HG03064 (cell line): ENCODE measurements around the gene KCNH8.
"Not testable (repeated sequence)": the region's sequence is repeated elsewhere in the genome, so short reads cannot be mapped to it uniquely, and the experiment has no call there.

Experiments used
- ATAC-seq: cut with Tn5 transposase; IDR thresholded peaks from one replicate; pipeline ENCODE4 v1.9.1; 2021; ENCODE audit warnings: low read depth; ENCODE audit not compliant: unreplicated experiment

Gene KCNH8

GRCh38 chr3:19171794-19172193, 23.5 kb downstream of the KCNH8 start:
- ATAC-seq: no peak

- no peak for ATAC-seq
Observed at GRCh38 chr3:19173945-19174344, 25.6 kb downstream of the KCNH8 start.

- ATAC-seq: no peak
Observed at GRCh38 chr3:19183584-19183983, 35.3 kb downstream of the KCNH8 start.

GRCh38 chr3:19190126-19190525, 41.8 kb downstream of the KCNH8 start:
- ATAC-seq: no peak

- ATAC-seq: peak; percentile 64
Observed at GRCh38 chr3:19190602-19191001, 42.3 kb downstream of the KCNH8 start.

DNA sequence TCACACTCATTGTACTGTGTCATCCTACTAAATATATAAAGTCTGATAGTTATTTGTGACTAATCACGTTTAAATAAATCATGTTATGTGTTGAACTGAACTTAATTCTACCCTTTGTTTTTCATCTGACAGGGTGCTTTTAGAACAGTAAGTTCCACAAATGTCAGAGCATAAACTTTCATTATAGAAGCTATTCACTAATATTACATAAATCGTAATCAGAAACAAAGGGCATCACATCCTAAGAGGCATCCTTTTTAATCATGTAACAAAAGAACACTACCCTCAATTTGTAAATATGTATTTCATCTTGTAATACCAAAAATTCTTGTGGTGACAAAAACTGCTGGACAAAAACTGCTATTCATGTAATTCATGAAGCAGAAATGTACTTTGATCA, 50.8 kb downstream of the KCNH8 start:
- ATAC-seq: no peak

- ATAC-seq: no peak
Observed at GRCh38 chr3:19202303-19202702, 54.0 kb downstream of the KCNH8 start.

DNA sequence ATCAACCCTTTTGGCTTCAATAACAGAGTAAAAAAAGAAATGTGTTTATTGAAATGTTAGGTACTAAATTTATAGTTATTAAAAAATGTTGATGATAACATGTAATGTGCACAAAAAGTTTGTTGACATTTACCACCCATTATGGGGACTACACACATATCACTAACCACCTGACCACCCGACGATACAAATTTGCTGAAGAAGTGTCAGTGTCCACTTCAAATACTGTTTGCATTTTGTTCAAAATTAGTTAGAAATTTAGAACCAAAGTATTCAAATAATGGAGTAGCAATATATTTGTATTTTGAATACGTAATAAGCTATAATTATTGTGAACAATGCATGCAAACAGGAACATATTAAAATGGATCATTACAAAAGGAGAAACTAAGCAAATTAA, 54.4 kb downstream of the KCNH8 start:
- ATAC-seq: no peak

- no peak for ATAC-seq
Observed at GRCh38 chr3:19206540-19206939, 58.2 kb downstream of the KCNH8 start.

- ATAC-seq: no peak
Observed at GRCh38 chr3:19213603-19214220, 65.4 kb downstream of the KCNH8 start.

DNA sequence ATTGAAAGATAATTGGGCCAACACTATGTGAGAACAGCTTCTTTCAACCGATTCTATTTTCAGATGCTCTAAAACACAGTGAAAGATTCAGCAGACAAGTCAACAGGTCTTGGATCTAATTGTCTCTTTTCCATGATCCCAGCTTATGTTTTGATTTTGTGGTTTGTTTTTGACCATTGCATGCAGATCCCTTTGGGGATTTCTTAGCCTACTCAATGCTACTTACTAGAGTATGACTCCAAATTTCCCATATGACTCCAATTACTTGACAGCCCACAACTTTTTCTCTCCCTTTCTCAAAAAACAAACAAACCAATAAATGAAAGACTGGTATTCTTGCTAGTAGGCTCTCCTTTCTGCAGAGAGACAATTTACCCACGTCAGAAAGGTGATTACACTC, 67.1 kb downstream of the KCNH8 start:
- ATAC-seq: no peak

DNA sequence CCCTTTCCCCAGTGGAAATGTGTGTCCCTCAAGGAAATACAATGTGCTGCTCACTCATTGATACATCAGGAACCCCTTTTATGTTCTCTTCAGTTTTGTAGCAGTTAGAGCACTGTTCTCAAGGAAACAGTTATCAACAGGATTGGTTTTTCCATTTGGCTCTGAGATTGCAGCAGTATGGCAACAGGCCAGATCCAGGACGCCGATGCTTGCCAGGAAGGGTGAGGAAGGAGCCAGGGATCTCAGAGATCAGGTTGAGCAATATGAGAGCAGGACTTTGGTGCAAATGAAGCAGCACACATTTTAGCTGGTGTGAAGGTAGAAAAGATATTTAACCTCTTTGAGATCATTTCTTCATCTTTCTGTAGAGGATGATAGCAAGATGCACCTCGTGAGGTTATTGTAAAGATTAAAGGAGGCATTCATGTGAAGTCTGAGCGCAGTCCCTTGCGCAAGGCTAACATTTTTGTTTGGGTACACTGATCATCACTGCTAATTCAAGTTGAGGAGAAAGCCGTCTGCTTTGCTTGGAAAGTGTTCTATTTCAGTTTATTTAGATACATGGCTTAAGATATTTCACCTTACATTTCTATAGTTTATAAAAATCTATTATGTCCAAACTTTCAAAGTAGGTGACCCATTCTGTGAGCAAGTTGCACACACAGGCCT, 68.5 kb downstream of the KCNH8 start:
- ATAC-seq: no peak

- ATAC-seq: no peak
Observed at GRCh38 chr3:19220311-19220710, 72.0 kb downstream of the KCNH8 start.

- ATAC-seq: no peak
Observed at GRCh38 chr3:19221081-19221480, 72.8 kb downstream of the KCNH8 start.

DNA sequence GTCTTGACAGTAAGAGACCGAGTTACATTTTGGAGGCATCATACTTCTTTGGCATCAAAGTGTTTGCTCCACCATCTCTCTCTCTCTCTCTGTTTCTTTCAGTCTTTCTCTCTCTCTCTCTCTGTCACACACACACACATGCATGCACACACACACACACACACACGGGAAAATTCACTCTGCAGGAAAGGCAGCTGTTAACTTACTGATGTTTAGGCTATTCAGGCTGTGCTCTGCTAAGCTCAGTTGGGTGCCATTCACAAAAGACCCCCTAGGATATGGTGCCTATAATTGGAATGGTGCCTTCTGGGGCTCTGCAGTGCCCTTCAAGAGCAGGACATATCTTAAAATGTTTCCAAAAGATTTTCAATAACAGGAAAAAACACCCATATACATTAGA, 78.2 kb downstream of the KCNH8 start:
- ATAC-seq: no peak

DNA sequence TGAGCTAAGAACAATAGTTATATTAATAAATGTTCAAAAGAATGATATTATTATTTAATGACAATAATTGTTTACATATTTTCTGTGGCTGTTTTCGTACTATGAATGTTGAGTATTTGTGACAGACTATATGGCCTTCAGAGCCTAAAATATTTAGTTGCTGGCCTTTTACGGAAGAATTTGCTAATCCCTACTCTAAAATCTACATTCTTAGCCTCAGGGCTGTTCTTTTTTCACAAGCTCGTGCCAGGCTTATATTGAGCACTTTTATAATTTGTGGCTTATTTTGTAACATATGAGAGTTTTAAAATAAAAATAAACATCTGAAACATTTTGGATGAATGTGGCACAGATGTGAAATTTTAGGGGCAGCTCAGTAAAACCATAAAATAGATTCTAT, 79.9 kb downstream of the KCNH8 start:
- ATAC-seq: no peak

- no peak for ATAC-seq
Observed at GRCh38 chr3:19229086-19229485, 80.8 kb downstream of the KCNH8 start.

GRCh38 chr3:19229881-19230280, 81.6 kb downstream of the KCNH8 start:
- not testable (repeated sequence) for ATAC-seq

- ATAC-seq: no peak
Observed at GRCh38 chr3:19231792-19232461, 83.6 kb downstream of the KCNH8 start.

DNA sequence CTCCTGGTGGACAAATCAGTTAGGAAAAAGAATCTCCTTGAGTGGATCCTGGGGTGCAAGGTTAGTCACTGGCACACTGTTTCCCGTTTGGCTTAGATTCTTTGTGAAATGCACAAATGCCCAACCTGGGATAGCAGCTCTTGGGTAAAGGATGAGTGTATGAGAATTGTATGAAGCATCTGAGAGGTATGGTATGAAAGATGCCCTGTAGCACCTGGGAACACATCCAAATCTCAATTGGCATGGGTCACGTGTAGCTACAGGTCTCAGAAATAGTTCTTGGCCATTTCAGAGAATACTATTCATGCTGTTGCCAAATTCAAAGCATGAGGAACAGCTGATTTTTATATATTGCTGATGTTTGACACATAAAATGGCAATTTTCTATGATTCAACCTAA, 84.3 kb downstream of the KCNH8 start:
- no peak for ATAC-seq

DNA sequence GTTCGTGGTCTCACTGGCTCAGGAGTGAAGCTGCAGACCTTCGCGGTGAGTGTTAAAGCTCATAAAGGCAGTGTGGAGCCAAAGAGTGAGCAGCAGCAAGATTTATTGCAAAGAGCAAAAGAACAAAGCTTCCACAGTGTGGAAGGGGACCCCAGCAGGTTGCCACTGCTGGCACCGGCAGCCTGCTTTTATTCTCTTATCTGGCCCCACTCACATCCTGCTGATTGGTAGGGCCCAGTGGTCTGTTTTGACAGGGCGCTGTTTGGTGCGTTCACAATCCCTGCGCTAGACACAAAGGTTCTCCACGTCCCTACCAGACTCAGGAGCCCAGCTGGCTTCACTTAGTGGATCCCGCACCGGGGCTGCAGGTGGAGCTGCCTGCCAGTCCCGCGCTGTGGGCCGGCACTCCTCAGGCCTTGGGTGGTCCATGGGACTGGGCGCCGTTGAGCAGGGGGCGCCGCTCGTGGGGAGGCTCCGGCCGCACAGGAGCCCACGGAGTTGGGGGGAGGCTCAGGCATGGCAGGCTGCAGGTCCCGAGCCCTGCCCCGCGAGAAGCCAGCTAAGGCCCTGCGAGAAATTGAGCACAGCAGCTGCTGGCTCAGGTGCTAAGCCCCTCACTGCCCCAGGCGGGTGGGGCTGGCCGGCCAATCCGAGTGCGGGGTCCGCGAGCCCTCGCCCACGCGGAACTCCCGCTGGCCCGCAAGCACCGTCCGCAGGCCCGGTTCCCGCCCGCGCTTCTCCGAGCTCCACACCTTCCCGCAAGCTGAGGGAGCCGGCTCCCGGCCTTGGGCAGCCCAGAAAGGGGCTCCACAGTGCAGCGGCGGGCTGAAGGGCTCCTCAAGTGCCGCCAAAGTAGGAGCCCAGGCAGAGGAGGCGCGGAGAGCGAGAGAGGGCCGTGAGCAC, 85.8 kb downstream of the KCNH8 start:
- not testable (repeated sequence) for ATAC-seq
